ENCODE data around the gene SPTBN1.

The SPTBN1 gene

GRCh38 chr2:54558188-54559005 is 102.3 kb downstream of the SPTBN1 start:
- DNase-seq, result peak in 3 of 4 experiments; percentile 29 to 43 (median 32)

DNA sequence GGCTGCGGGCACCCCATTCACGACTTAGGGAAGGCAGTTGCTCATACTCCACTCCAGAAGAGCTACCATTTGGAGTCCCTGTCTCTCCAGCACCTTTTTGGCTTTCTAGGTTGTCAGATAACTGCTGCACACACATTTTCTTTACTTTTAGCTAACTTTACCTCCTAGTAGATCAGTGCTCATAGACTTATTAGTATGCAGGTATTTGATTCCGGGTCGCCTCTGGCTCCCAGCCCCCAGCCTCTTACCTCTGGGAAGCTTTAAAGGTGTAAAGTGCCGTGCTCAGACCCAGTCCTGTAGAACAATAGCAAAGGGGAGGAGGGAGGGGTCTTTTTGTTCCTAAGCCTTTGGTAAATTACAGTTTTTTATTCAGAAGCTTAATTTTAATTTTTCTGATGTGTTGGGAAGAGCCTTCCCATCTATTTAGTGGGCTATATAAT is 102.9 kb downstream of the SPTBN1 start:
- no peak for DNase-seq

GRCh38 chr2:54559593-54560145 is 103.5 kb downstream of the SPTBN1 start:
- no peak for DNase-seq

- DNase-seq, result no peak
Observed at GRCh38 chr2:54560146-54560881, 104.2 kb downstream of the SPTBN1 start.

DNA sequence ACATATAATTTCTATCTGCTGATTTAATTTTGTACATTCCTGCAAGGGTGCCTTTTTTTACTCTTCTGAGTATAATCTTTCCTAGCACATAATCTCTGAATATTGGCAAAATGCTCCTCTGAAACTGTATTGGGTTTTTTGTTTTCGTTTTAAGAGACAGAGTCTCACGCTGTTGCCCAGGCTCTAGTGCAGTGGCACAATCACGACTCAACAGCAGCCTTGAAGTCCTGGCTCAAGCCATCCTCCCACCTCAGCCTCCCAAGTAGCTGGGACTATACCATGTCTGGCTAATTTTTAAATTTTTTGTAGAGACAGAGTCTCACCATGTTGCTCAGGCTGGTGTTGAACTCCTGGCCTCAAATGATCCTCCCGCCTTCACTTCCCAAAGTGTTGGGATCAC is 104.9 kb downstream of the SPTBN1 start:
- DNase-seq, result no peak

DNA sequence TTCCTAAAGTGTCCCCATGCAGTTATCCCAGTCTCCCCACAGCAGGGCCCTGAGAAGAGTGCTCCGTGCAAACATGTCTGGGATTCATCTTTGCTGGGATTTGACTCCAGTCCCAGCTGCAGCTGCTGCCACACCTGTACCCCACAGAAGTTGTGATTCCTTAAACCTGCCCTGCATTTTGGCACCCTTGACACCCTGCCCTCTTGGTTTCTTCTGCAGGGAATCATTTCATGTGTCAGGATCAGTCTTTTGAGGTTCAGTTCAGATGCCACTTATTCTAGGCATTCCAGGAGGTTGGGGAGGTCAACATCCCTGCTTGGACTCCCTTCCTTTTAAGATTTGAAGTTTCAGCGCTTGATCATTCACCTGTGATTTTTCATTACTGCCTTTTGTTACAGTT is 108.3 kb downstream of the SPTBN1 start:
- DNase-seq, result no peak

GRCh38 chr2:54565551-54565950 is 109.4 kb downstream of the SPTBN1 start:
- DNase-seq, result no peak

DNA sequence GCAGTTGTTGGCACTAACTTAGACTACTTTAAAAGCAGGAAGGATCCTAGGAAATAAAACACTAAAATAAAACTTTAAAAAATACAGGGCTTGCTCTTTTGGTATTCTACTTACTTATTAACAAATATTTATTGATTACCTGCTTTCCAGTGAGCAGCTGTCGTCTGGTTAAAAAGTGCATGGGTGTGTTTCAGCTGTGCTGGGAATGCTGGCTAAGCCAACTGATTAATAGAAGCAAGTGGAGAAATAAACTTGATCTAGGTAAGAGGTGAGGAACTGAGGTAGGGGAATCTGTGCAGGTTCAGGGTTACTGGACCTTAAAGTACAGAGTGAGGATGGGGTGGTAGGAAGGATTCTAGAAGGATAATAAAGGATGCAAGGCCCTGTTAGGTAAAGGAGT is 110.8 kb downstream of the SPTBN1 start:
- DNase-seq, result no peak

- no peak for DNase-seq
Observed at GRCh38 chr2:54568876-54569321, 112.8 kb downstream of the SPTBN1 start.

- DNase-seq, result no peak
Observed at GRCh38 chr2:54569745-54570301, 113.7 kb downstream of the SPTBN1 start.

DNA sequence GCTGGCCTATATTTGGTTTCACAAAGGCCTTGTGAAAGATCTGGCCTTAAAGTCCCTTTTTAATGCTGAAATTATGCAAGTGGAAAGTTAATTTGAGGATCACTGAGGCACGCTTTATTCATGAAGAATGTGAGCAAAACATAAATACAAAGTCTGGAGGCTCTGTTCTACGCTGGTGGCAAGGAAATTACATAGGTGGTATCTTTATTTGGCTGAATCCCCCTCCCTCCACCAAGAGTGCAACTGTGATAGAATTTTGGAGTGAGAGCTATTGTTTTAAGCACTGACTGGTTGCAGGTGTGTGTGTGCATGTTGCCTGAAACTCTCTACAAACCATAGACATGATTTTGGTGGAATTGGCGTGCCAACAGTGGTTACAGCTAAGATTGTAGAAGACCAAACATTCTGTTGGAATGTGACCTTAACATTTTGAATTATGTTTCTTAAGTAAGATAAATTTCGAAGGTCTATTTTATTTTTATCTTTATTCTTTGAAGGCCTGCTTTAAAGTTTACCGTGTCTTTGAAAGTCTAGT is 114.3 kb downstream of the SPTBN1 start:
- DNase-seq, result no peak

DNA sequence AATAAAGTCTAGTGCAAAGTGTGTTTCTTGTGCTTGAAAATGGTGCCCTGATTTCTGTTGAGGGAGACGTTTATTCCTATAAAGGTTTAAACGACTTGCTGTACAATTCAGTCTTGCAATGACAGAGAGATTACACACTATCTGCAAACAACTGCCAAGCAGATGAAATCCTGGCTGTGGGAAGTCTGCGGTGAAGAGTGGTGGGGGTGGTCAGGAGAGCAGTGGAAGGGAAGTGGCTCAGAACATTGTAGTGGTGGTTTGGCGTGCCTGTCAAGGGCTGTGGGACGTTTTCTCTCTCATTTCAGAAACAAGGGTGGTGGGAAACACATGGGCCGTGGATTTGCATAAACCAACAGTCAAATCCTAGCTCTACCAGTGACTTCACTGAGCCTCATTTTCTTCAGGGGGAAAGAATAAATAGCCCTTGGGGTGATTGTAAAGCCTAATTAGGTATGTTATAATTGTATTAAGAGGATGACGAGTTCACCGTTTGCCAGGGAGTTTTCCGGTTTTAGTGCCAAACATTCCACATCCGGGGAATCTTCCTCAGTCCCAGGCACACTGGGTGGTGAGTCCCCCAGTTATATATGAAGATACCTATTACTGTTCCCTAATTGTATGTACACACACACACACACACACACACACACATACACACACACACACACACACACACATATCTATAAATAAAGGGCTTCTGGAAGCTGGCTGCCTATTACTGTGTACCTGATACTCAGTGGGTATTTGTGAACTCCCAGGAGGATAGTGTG is 115.0 kb downstream of the SPTBN1 start:
- no peak for DNase-seq

- no peak for DNase-seq
Observed at GRCh38 chr2:54572262-54572635, 116.1 kb downstream of the SPTBN1 start.

DNA sequence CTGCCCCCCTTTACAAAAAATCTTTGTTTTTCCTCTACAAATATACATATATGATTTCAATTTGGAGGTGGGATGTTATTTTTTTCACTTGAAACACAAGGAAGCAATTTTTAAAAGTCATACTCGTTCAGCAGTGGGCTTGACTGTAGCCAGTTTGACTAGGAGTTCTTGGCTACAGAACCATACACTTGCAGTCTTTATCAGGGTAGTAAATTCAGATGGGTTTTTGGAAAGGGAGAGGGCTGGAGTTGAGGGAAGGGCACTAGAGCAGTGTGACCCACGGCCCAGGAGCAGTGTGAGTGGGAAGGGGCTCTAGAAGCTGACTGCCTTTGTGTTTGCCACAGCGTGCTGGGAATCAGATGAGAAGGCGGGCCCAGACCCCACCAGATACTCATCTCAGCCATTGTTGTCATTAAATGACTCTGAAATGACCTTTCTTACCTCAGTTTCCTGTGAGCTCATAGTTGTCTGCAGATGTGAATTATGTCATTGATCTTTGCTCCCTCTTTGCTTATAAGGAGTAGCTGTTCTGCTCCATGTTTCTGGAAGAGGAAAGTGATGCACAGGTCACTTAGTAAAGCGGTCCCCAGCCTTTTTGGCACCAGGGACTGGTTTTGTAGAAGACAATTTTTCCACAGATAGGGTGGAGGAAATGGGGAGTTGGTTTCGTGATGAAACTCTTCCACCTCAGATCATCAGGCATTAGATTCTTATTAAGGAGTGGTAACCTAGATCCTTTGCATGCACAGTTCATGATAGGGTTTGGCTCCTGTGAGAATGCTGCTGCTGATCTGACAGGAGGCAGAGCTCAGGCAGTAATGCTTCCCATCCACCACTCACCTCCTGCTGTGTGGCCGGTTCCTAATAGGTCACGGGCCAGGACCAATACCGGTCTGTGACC is 116.8 kb downstream of the SPTBN1 start:
- DNase-seq, result peak in 1 of 4 experiments; percentile 9

GRCh38 chr2:54573537-54573919 is 117.4 kb downstream of the SPTBN1 start:
- DNase-seq, result no peak

DNA sequence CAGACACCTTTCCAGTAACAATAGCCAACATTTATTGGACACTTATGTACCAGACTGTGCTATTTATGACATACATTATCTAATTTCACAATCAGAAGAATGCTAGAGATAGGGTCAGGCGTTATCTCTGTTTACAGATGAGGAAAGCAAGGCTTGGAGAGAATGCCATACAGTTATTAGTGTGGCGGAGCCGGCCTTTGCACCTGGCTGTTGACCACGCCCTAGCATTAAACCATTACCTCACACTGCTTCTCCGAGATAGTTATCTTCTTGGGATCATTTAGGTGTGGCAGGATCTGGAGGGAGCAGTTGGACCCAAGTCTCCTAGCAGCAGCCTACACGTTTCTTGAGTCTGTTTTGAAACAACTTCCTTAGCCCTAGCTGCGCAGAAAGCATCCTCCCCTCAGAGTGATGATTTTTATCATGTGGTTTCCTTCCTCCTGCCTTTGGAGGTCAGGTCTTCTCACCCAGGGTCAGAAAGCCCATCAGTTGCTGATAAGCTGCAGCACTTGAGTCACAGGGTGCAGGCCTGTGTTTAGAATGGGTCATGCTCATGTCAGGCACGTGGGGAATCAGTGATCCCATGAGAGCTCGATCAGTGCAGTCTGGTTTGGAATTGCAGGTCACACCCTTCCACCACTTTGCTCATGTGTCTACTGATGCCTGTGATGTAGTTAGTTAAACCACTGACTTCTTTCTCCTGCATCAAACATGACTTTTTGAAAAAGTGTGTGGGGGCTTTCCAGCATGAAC is 118.2 kb downstream of the SPTBN1 start:
- peak in 3 of 4 experiments; percentile 16 to 38 (median 28) for DNase-seq

DNA sequence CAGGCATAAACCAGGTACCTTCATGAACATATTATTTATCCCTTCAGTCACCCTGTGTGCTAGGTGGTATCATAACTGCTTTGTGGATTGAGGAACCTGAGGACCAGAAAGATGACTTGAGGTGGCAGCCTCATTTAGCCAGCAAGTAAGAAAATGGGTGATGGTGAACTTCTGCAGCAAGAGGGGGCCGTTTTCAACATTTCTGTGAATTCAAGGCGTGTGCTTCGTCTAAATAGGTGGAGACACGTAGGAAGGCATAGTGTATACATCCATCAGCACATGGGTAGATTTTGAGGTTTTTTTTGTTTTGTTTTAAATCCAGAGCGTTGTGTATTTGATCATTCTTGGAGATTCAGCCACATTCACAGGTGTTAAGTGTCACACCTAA is 118.7 kb downstream of the SPTBN1 start:
- no peak for DNase-seq

DNA sequence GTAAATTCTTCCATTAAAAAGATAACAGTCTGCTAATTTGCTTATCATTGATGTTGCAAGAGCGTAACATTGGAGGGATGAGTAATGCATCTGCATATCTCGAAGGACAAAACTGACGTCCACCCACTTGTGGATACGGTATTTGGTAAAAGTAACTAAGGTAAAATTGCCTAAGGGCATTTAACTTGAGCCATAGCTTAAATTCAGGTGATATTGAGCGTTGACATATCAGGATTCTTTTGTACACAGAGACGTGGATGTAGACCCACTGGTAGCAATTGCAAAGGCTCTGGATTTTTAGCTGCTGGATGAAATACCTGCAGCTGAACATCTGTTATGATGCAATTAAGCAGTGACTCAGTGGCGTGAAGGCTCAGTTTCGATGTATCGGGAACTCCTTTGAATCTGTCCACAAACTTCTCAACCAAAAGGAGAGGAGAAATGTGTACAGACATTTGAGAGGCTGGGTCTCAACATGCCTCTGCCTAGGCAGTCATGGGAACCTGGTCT is 119.3 kb downstream of the SPTBN1 start:
- no peak for DNase-seq

GRCh38 chr2:54577035-54577434 is 120.9 kb downstream of the SPTBN1 start:
- DNase-seq, result no peak

DNA sequence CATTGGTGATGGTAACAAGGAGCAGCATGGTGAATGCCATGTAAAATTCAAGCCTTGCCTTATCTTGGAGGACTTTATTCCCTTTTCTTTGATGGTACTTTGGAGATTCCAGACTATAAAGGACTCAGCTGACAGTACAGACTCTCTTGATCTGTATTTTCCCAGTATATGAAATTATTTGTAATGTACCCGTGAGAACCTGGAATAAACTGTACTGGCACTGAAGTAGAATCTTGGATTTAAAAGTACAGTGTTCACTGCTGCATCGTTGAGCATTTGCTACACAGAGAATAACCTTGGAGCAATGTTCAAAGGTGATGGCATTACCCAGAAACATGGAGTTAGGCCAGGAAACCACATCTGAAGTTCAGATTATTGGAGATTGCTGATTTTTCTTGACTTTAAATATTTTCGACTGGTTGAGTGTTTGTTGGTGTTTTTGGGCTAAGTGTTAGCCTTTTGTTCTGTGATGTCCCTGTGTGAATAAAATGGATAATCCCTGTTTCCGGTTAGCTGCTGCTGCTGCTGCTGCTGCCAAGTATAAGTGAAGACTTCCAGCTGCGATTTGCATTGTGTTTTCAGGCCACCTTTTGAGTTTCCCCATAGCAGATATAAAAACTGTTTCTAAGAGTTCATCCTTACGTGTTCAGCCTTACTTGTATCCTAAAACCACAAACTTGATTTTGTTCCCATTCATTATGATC is 122.0 kb downstream of the SPTBN1 start:
- no peak for DNase-seq
